ENCODE data around the gene JTB.

Gene JTB

GRCh38 chr1:153976819-153977249, 640 bp downstream of the JTB start:
- no peaks in the 10 kb centered on the region for H3K27me3 ChIP-seq (ENCODE audit: control insufficient read depth, insufficient read depth, low read length)
- peaks cover 34% of the 10 kb centered on the region for H3K36me3 ChIP-seq (ENCODE audit: control insufficient read depth, insufficient read depth, low read length)
- H3K9me3 ChIP-seq (ENCODE audit: control insufficient read depth, insufficient read depth, low read depth, low read length): no peaks in the 10 kb centered on the region
- peaks cover 2% of the 10 kb centered on the region; the same call in 1 of the 2 replicates for H3K4me1 ChIP-seq (ENCODE audit: control insufficient read depth, insufficient read depth, low read length)
- peak overlapping the region; percentile 73 for H3K4me3 ChIP-seq (ENCODE audit: low read depth, low read length)
- H3K27ac ChIP-seq (ENCODE audit: low read depth, low read length): peak overlapping the region; percentile 79
- H3K9ac ChIP-seq (ENCODE audit: low read length): peak overlapping the region; percentile 87

- no peak overlapping the region for H3K9ac ChIP-seq (ENCODE audit: low read length)
- H3K36me3 ChIP-seq (ENCODE audit: control insufficient read depth, insufficient read depth, low read length): peaks cover 29% of the 10 kb centered on the region
- H3K27me3 ChIP-seq (ENCODE audit: control insufficient read depth, insufficient read depth, low read length): no peaks in the 10 kb centered on the region
- no peak overlapping the region for H3K4me3 ChIP-seq (ENCODE audit: low read depth, low read length)
- H3K27ac ChIP-seq (ENCODE audit: low read depth, low read length): no peak overlapping the region
- H3K4me1 ChIP-seq (ENCODE audit: control insufficient read depth, insufficient read depth, low read length): peaks cover 8% of the 10 kb centered on the region
- H3K9me3 ChIP-seq (ENCODE audit: control insufficient read depth, insufficient read depth, low read depth, low read length): no peaks in the 10 kb centered on the region
Observed at GRCh38 chr1:153973525-153973924, 3.9 kb downstream of the JTB start.

GRCh38 chr1:153973071-153973470, 4.4 kb downstream of the JTB start:
- Histone ChIP-seq H3K4me1 (ENCODE audit: control insufficient read depth, insufficient read depth, low read length) (peaks cover 10% of the 10 kb centered on the region), H3K4me3 (ENCODE audit: low read depth, low read length) (no peak overlapping the region), H3K27me3 (ENCODE audit: control insufficient read depth, insufficient read depth, low read length) (no peaks in the 10 kb centered on the region), H3K36me3 (ENCODE audit: control insufficient read depth, insufficient read depth, low read length) (peaks cover 29% of the 10 kb centered on the region), H3K9ac (ENCODE audit: low read length) (no peak overlapping the region), H3K9me3 (ENCODE audit: control insufficient read depth, insufficient read depth, low read depth, low read length) (no peaks in the 10 kb centered on the region), H3K27ac (ENCODE audit: low read depth, low read length) (no peak overlapping the region)

GRCh38 chr1:153970346-153970745, 7.1 kb downstream of the JTB start:
- Histone ChIP-seq H3K4me3 (ENCODE audit: low read depth, low read length) (no peak overlapping the region), H3K4me1 (ENCODE audit: control insufficient read depth, insufficient read depth, low read length) (peaks cover 8% of the 10 kb centered on the region), H3K36me3 (ENCODE audit: control insufficient read depth, insufficient read depth, low read length) (peaks cover 23% of the 10 kb centered on the region)

GRCh38 chr1:153968972-153969371, 8.5 kb downstream of the JTB start:
- Histone ChIP-seq H3K4me1 (ENCODE audit: control insufficient read depth, insufficient read depth, low read length) (peaks cover 8% of the 10 kb centered on the region), H3K9me3 (ENCODE audit: control insufficient read depth, insufficient read depth, low read depth, low read length) (no peaks in the 10 kb centered on the region), H3K4me3 (ENCODE audit: low read depth, low read length) (peak overlapping the region; percentile 78; the same call in 1 of the 2 replicates), H3K27ac (ENCODE audit: low read depth, low read length) (no peak overlapping the region), H3K36me3 (ENCODE audit: control insufficient read depth, insufficient read depth, low read length) (peaks cover 12% of the 10 kb centered on the region), H3K9ac (ENCODE audit: low read length) (peak overlapping the region; percentile 82), H3K27me3 (ENCODE audit: control insufficient read depth, insufficient read depth, low read length) (no peaks in the 10 kb centered on the region)

More at GRCh38 chr1:153970346-153970745, 7.1 kb downstream of the JTB start:
- Histone ChIP-seq H3K9ac (ENCODE audit: low read length) (no peak overlapping the region), H3K27ac (ENCODE audit: low read depth, low read length) (no peak overlapping the region), H3K27me3 (ENCODE audit: control insufficient read depth, insufficient read depth, low read length) (no peaks in the 10 kb centered on the region), H3K9me3 (ENCODE audit: control insufficient read depth, insufficient read depth, low read depth, low read length) (no peaks in the 10 kb centered on the region)

GRCh38 chr1:153968408-153968807, 9.1 kb downstream of the JTB start:
- H3K9me3 ChIP-seq (ENCODE audit: control insufficient read depth, insufficient read depth, low read depth, low read length): no peaks in the 10 kb centered on the region
- peaks cover 6% of the 10 kb centered on the region for H3K36me3 ChIP-seq (ENCODE audit: control insufficient read depth, insufficient read depth, low read length)
- H3K4me1 ChIP-seq (ENCODE audit: control insufficient read depth, insufficient read depth, low read length): peaks cover 8% of the 10 kb centered on the region
- no peaks in the 10 kb centered on the region for H3K27me3 ChIP-seq (ENCODE audit: control insufficient read depth, insufficient read depth, low read length)
- peak overlapping the region; percentile 78 for H3K4me3 ChIP-seq (ENCODE audit: low read depth, low read length)
- peak overlapping the region; percentile 82 for H3K9ac ChIP-seq (ENCODE audit: low read length)
- no peak overlapping the region for H3K27ac ChIP-seq (ENCODE audit: low read depth, low read length)

- no peaks in the 10 kb centered on the region for H3K9me3 ChIP-seq (ENCODE audit: control insufficient read depth, insufficient read depth, low read depth, low read length)
- peak overlapping the region; percentile 78 for H3K4me3 ChIP-seq (ENCODE audit: low read depth, low read length)
- H3K4me1 ChIP-seq (ENCODE audit: control insufficient read depth, insufficient read depth, low read length): peaks cover 8% of the 10 kb centered on the region
- peak overlapping the region; percentile 82 for H3K9ac ChIP-seq (ENCODE audit: low read length)
- H3K27me3 ChIP-seq (ENCODE audit: control insufficient read depth, insufficient read depth, low read length): no peaks in the 10 kb centered on the region
- H3K27ac ChIP-seq (ENCODE audit: low read depth, low read length): peak overlapping the region; percentile 81
- peaks cover 2% of the 10 kb centered on the region; the same call in 1 of the 2 replicates for H3K36me3 ChIP-seq (ENCODE audit: control insufficient read depth, insufficient read depth, low read length)
Observed at GRCh38 chr1:153968000-153968363, 9.5 kb downstream of the JTB start.

GRCh38 chr1:153967107-153967999, 10.1 kb downstream of the JTB start, which contains the start of gene CREB3L4:
CREB3L4 (plus strand) TSS chr1:153967902; CDS start chr1:153968526, 624 bp downstream.
- peaks cover 8% of the 10 kb centered on the region for H3K4me1 ChIP-seq (ENCODE audit: control insufficient read depth, insufficient read depth, low read length)
- no peaks in the 10 kb centered on the region for H3K36me3 ChIP-seq (ENCODE audit: control insufficient read depth, insufficient read depth, low read length)
- H3K27me3 ChIP-seq (ENCODE audit: control insufficient read depth, insufficient read depth, low read length): no peaks in the 10 kb centered on the region
- H3K4me3 ChIP-seq (ENCODE audit: low read depth, low read length): peak within 1 kb of the TSS; percentile 78
- no peaks in the 10 kb centered on the region for H3K9me3 ChIP-seq (ENCODE audit: control insufficient read depth, insufficient read depth, low read depth, low read length)
- H3K9ac ChIP-seq (ENCODE audit: low read length): peak within 1 kb of the TSS; percentile 82
- H3K27ac ChIP-seq (ENCODE audit: low read depth, low read length): peak within 1 kb of the TSS; percentile 81

- H3K36me3 ChIP-seq (ENCODE audit: control insufficient read depth, insufficient read depth, low read length): peaks cover 28% of the 10 kb centered on the region
- H3K27ac ChIP-seq (ENCODE audit: low read depth, low read length): peak overlapping the region; percentile 91
- H3K27me3 ChIP-seq (ENCODE audit: control insufficient read depth, insufficient read depth, low read length): no peaks in the 10 kb centered on the region
- peak overlapping the region; percentile 89 for H3K9ac ChIP-seq (ENCODE audit: low read length)
- peak overlapping the region; percentile 89 for H3K4me3 ChIP-seq (ENCODE audit: low read depth, low read length)
- H3K9me3 ChIP-seq (ENCODE audit: control insufficient read depth, insufficient read depth, low read depth, low read length): no peaks in the 10 kb centered on the region
- peaks cover 19% of the 10 kb centered on the region for H3K4me1 ChIP-seq (ENCODE audit: control insufficient read depth, insufficient read depth, low read length)
Observed at GRCh38 chr1:153963850-153964331, 13.6 kb downstream of the JTB start.

GRCh38 chr1:153963030-153963849, 14.2 kb downstream of the JTB start, which contains the start of gene SLC39A1:
SLC39A1 (minus strand) TSS chr1:153963537; CDS start chr1:153962715, 822 bp downstream.
- peak within 1 kb of the TSS; percentile 89 for H3K4me3 ChIP-seq (ENCODE audit: low read depth, low read length)
- H3K27ac ChIP-seq (ENCODE audit: low read depth, low read length): peak within 1 kb of the TSS; percentile 91
- peak within 1 kb of the TSS; percentile 90 for H3K9ac ChIP-seq (ENCODE audit: low read length)
- peaks cover 14% of the 10 kb centered on the region for H3K4me1 ChIP-seq (ENCODE audit: control insufficient read depth, insufficient read depth, low read length)
- no peaks in the 10 kb centered on the region for H3K27me3 ChIP-seq (ENCODE audit: control insufficient read depth, insufficient read depth, low read length)
- H3K36me3 ChIP-seq (ENCODE audit: control insufficient read depth, insufficient read depth, low read length): peaks cover 28% of the 10 kb centered on the region
- no peaks in the 10 kb centered on the region for H3K9me3 ChIP-seq (ENCODE audit: control insufficient read depth, insufficient read depth, low read depth, low read length)

Measured in HUES6 (cell line).